IPS DF 4.7 (cell line): ENCODE data around the gene DUSP7.

Experiments used
- DNase-seq: peaks from one replicate; pipeline ENCODE4 v3.0.0-alpha.2; 2013; ENCODE audit warnings: low spot score; ENCODE audit errors: extremely low read depth

DUSP7 gene

GRCh38 chr3:52086976-52087663 lies 30.7 kb upstream of the DUSP7 start:
- DNase-seq: no peak

- no peak for DNase-seq
Observed at GRCh38 chr3:52086461-52086860, 30.1 kb upstream of the DUSP7 start.

GRCh38 chr3:52085681-52086282 lies 29.4 kb upstream of the DUSP7 start:
- DNase-seq: no peak

GRCh38 chr3:52084954-52085680 lies 28.7 kb upstream of the DUSP7 start:
- DNase-seq: no peak

- DNase-seq: no peak
Observed at GRCh38 chr3:52084216-52084945, 28.0 kb upstream of the DUSP7 start.

GRCh38 chr3:52083556-52084087 lies 27.3 kb upstream of the DUSP7 start:
- DNase-seq: no peak

- no peak for DNase-seq
Observed at GRCh38 chr3:52082951-52083350, 26.6 kb upstream of the DUSP7 start.

- no peak for DNase-seq
Observed at GRCh38 chr3:52080830-52081719, 24.7 kb upstream of the DUSP7 start.

- no peak for DNase-seq
Observed at GRCh38 chr3:52079958-52080357, 23.6 kb upstream of the DUSP7 start.

- no peak for DNase-seq
Observed at GRCh38 chr3:52078781-52079560, 22.6 kb upstream of the DUSP7 start.

GRCh38 chr3:52077925-52078324 lies 21.6 kb upstream of the DUSP7 start:
- DNase-seq: no peak

- DNase-seq: no peak
Observed at GRCh38 chr3:52076896-52077780, 20.8 kb upstream of the DUSP7 start.

GRCh38 chr3:52073490-52073889 lies 17.1 kb upstream of the DUSP7 start:
- no peak for DNase-seq

- no peak for DNase-seq
Observed at GRCh38 chr3:52072471-52072870, 16.1 kb upstream of the DUSP7 start.

GRCh38 chr3:52072020-52072419 lies 15.6 kb upstream of the DUSP7 start:
- DNase-seq: no peak

GRCh38 chr3:52070724-52071621 lies 14.6 kb upstream of the DUSP7 start:
- DNase-seq: no peak

GRCh38 chr3:52069855-52070254 lies 13.5 kb upstream of the DUSP7 start:
- DNase-seq: no peak

- DNase-seq: no peak
Observed at GRCh38 chr3:52069135-52069534, 12.8 kb upstream of the DUSP7 start.
